Common myeloid progenitor, CD34-positive (primary cell): Measurements from ENCODE around the gene PRDM15.

Source experiments
- CTCF ChIA-PET: fragments of 350-600 bp; sonication (Branson Sonifier 250); formaldehyde crosslinking; loops from one replicate; lab custom pipeline; 2021; ENCODE audit warnings: antibody characterized with exemption; lab: Charles Lee
- POLR2A ChIA-PET: fragments of 350-600 bp; sonication (Branson Sonifier 250); formaldehyde crosslinking; loops from one replicate; lab custom pipeline; 2021; ENCODE audit warnings: antibody characterized with exemption; lab: Charles Lee
- DNase-seq, 3 donors: peaks; one replicate each; pipeline versions ENCODE4 v3.0.0 to v3.0.0-alpha.2; 2013
- H3K27ac ChIP-seq, 2 experiments: 1 replicate in 1 of 2; 2 replicates in 1 of 2; pipeline ENCODE4 v1.7.0; 2013; ENCODE audit warnings: inconsistent platforms in 2 of 2, low read length in 2 of 2, mild to moderate bottlenecking in 2 of 2, low read depth in 1 of 2, moderate library complexity in 1 of 2; ENCODE audit not compliant: severe bottlenecking in 2 of 2, insufficient read depth in 1 of 2, poor library complexity in 1 of 2
- H3K27me3 ChIP-seq, 5 experiments: replicated peaks in 2 of 5; 1 replicate in 3 of 5; 2 replicates in 2 of 5; pipeline versions ENCODE4 v1.6.1 to v1.7.0; 2013; ENCODE audit warnings: low read length in 4 of 5, mild to moderate bottlenecking in 2 of 5, moderate library complexity in 2 of 5, inconsistent platforms in 1 of 5; ENCODE audit not compliant: insufficient read depth in 5 of 5, control insufficient read depth in 4 of 5
- H3K36me3 ChIP-seq, 4 experiments: 1 replicate in 2 of 4; 2 replicates in 2 of 4; pipeline versions ENCODE4 v1.6.1 to v1.7.0; 2013; ENCODE audit warnings: low read length in 3 of 4, control low read depth in 1 of 4, mild to moderate bottlenecking in 1 of 4; ENCODE audit not compliant: control insufficient read depth in 4 of 4, insufficient read depth in 4 of 4
- H3K4me1 ChIP-seq, 4 experiments: 1 replicate in 3 of 4; 2 replicates in 1 of 4; pipeline versions ENCODE4 v1.6.1 to v1.7.1; 2013; ENCODE audit warnings: low read length in 3 of 4, mild to moderate bottlenecking in 3 of 4, control low read depth in 1 of 4, inconsistent platforms in 1 of 4, moderate library complexity in 1 of 4; ENCODE audit not compliant: control insufficient read depth in 4 of 4, insufficient read depth in 4 of 4; ENCODE audit errors: control extremely low read depth in 1 of 4
- H3K4me3 ChIP-seq, 7 experiments: 1 replicate in 4 of 7; 2 replicates in 3 of 7; pipeline versions ENCODE4 v1.5.1 to v1.7.0; 2013; ENCODE audit warnings: mild to moderate bottlenecking in 7 of 7, low read length in 6 of 7, moderate library complexity in 6 of 7, inconsistent platforms in 2 of 7, low read depth in 2 of 7, control low read depth in 1 of 7; ENCODE audit not compliant: insufficient read depth in 4 of 7, control insufficient read depth in 1 of 7; ENCODE audit errors: extremely low read depth in 1 of 7
- H3K9me3 ChIP-seq, 5 experiments: 1 replicate in 4 of 5; 2 replicates in 1 of 5; pipeline versions ENCODE4 v1.6.1 to v1.7.1; 2013; ENCODE audit warnings: low read length in 4 of 5, mild to moderate bottlenecking in 2 of 5, inconsistent platforms in 1 of 5, low read depth in 1 of 5, moderate library complexity in 1 of 5; ENCODE audit not compliant: control insufficient read depth in 4 of 5, insufficient read depth in 2 of 5; ENCODE audit errors: control extremely low read depth in 1 of 5
- WGBS: methylation state at CpG from one replicate; pipeline ENCODE4 v1.1.5; 2013; ENCODE audit not compliant: insufficient coverage; 5-methylcytosine and 5-hydroxymethylcytosine counted together

Gene PRDM15

DNA sequence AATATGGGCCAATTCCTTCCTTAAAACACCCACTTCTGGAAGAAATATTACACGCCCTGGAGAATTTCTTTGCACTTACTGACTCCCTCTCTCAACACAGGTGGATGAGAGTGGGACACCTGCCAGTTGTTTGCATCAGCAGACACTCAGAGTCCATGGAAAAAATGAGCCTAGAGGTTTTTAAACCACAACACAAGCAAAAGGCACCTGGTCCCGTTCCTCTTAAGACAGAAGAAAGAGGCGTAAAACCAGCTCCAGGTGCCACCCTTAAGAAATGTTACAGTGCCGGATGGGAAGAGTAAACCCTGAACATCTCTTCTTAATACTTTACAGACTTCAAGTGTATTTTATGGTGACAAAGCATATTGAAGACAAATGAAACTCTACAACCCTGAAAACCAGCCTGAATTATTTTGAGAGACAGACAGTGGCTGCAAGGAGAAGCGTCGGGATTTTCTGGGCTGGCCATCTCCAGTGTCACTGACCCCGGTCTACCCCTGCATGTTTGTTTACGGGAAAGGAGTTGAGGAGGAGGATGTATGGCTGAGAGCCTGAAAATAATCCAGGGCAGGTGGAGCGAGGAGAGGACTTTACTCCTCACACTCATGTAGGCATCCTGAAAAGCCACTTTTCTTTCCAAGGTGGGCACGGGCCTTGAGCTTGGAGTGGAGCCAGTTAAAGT is 104.5 kb downstream of the PRDM15 start:
- no peak overlapping the region for H3K27ac ChIP-seq
- POLR2A ChIA-PET = no interaction called here
- CTCF ChIA-PET = interaction anchor here (0.8 to 1.0 kb wide), 2 partner anchors 26 to 42 kb away, joined by 3 read pairs; no protein-coding TSS in a partner anchor
- H3K36me3 ChIP-seq = no peaks in the 10 kb centered on the region
- no peak for DNase-seq
- 85% methylated on average over 6 of the region's 10 CpGs for whole genome bisulfite sequencing
- H3K4me3 ChIP-seq = no peak overlapping the region
- peaks cover 0 to 18% (median 7%) of the 10 kb centered on the region in 4 experiments for H3K4me1 ChIP-seq
- peaks cover 4 to 77% (median 28%) of the 10 kb centered on the region in 5 experiments for H3K27me3 ChIP-seq
- H3K9me3 ChIP-seq = no peaks in the 10 kb centered on the region

DNA sequence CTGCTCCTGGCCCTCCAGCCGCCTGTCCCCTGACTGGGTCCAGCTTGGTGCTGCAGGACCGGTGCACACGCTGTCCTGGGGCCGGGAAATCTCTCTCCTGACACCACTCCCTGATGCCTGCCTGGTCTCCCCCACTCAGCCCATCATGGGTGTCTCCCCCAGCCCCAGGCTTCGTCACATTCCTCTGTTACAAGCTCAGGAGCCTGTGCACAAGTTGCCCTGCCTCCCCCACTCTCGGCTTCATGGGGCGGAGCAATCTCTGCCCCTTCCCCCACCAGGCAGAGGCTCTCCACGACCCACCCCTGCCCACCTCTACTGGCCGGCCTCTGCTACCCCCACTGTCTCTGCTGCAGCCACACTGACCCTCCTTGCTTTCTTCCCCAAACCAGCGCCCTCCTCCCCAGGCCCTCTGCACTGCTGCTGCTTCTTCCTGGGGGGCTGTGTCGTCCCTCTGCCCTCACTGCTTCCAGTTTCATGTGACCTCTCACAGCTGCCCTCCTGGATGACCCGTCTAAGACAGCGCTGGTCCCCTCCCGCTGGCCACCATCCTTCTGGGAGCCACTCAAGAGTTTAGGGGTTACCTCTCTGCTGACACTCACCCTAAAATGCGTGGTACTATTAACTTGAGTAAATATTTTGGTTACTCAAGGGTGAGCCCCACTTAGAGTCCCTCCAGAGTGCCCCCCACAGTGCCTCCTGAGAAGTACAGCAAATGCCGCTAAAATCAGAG is 106.6 kb downstream of the PRDM15 start:
- ChIA-PET CTCF (interaction anchor here (0.8 to 2.0 kb wide), 2 partner anchors 11 to 161 kb away, joined by 4 to 7 read pairs; no protein-coding TSS in a partner anchor), POLR2A (no interaction called here)
- H3K36me3 ChIP-seq = no peaks in the 10 kb centered on the region
- 71% methylated on average over 12 of the region's 16 CpGs for WGBS
- H3K9me3 ChIP-seq = no peaks in the 10 kb centered on the region
- H3K27me3 ChIP-seq = peaks cover 4 to 78% (median 26%) of the 10 kb centered on the region in 5 experiments
- no peak overlapping the region for H3K27ac ChIP-seq
- peaks cover 11 to 17% (median 13%) of the 10 kb centered on the region in 4 experiments for H3K4me1 ChIP-seq
- DNase-seq = no peak
- H3K4me3 ChIP-seq = no peak overlapping the region

DNA sequence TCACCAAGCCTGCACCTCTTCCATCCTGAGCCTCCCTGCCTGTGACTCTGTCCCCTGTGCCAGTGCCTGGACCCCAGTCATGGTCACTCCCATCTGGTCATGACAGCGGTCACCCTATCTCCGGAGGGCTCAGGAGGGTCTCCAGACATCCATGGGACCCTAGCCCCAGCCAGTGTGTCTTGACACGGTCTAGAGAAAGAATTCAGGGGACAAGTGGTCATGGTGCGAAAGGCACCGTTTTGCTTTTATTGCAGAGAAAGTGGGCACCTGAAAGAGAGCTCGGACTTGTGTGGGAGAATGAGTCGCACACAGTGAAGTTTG is 107.6 kb downstream of the PRDM15 start:
- H3K27me3 ChIP-seq = peaks cover 4 to 79% (median 24%) of the 10 kb centered on the region in 5 experiments

DNA sequence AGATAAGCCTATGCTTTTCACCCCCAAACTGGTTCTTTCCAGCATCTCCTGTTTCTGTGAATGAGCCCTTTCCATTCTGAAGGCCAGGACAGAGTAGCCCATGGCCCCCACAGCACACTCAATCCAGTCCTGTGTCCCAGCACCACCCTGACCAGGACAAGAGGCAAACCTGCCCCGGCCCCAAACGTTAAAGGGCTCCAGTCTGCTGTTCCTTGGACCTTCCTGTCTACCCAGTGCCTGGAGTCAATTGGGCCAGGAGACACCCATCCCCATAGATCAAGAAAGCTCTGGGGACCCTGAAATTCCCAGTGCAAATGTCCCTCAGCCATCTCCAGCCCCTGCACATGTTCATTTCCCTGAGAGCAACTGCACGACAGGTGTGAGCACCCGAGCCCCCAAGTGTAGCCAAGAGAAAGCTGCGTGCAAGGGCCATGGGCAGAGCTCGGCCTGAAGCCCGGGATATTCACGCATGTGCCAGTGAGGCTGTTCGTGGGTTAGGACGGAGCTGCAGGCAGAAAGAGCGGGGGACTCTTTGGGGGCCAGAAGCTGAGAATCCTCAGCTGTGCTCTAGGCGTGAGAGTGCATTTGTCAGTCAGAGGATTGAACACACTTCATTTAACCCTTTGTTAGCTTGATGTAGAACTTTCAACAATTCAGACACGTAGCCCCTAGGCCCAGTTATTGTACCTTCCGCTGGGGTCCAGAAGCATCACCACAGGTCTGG is 108.1 kb downstream of the PRDM15 start:
- ChIA-PET CTCF (interaction anchor here (1.1 to 2.0 kb wide), 2 partner anchors 159 to 487 kb away, joined by 3 to 7 read pairs; no protein-coding TSS in a partner anchor), POLR2A (interaction anchor here (0.6 kb wide), 1 partner anchor 62 kb away, joined by 5 read pairs; no protein-coding TSS in a partner anchor)
- no peak overlapping the region for H3K4me3 ChIP-seq
- H3K27me3 ChIP-seq = peaks cover 4 to 84% (median 27%) of the 10 kb centered on the region in 5 experiments
- no peaks in the 10 kb centered on the region for H3K36me3 ChIP-seq
- no peaks in the 10 kb centered on the region for H3K9me3 ChIP-seq
- WGBS = 85% methylated on average over 14 of the region's 14 CpGs
- H3K27ac ChIP-seq = no peak overlapping the region
- peaks cover 11 to 29% (median 21%) of the 10 kb centered on the region in 4 experiments for H3K4me1 ChIP-seq
- DNase-seq = no peak

More for the DNA sequence above, 107.6 kb downstream of the PRDM15 start:
- no peak for DNase-seq
- Histone ChIP-seq H3K27ac (no peak overlapping the region), H3K9me3 (no peaks in the 10 kb centered on the region), H3K36me3 (no peaks in the 10 kb centered on the region), H3K4me1 (peaks cover 11 to 26% (median 18%) of the 10 kb centered on the region in 4 experiments), H3K4me3 (no peak overlapping the region)
- CTCF ChIA-PET = interaction anchor here (0.8 to 2.0 kb wide), 3 partner anchors 12 to 488 kb away, joined by 3 to 7 read pairs (median 4); no protein-coding TSS in a partner anchor
- 93% methylated on average over 7 of the region's 7 CpGs for WGBS
- POLR2A ChIA-PET = interaction anchor here (0.6 kb wide), 1 partner anchor 62 kb away, joined by 5 read pairs; no protein-coding TSS in a partner anchor

DNA sequence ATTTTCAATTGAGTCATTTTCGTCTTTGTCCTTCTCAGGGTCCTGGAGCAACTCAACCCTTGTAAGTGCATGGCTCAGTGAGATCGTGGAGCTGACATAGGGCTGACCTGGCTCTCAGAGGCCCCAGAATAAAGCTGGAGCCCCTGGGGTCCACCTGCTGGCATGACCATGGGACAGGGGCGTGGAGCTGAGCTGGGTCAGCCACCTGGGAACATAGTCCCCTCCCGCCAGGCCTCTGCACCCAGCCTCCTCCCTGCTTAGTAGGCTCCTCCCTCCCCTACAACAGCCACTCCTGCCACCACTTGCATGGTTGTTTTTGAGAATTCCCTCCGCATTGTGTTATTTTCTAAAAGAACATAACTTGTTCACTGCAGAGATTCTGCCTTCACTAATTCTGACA is 109.2 kb downstream of the PRDM15 start:
- peaks cover 4 to 92% (median 38%) of the 10 kb centered on the region in 5 experiments for H3K27me3 ChIP-seq
- no peak overlapping the region for H3K4me3 ChIP-seq
- no peak overlapping the region for H3K27ac ChIP-seq
- peaks cover 11 to 29% (median 22%) of the 10 kb centered on the region in 4 experiments for H3K4me1 ChIP-seq
- H3K36me3 ChIP-seq = no peaks in the 10 kb centered on the region
- no peak for DNase-seq
- ChIA-PET POLR2A (no interaction called here), CTCF (interaction anchor here (1.3 kb wide), 1 partner anchor 14 kb away, joined by 3 read pairs; no protein-coding TSS in a partner anchor)
- WGBS = 75% methylated on average over 2 of the region's 5 CpGs
- no peaks in the 10 kb centered on the region for H3K9me3 ChIP-seq

DNA sequence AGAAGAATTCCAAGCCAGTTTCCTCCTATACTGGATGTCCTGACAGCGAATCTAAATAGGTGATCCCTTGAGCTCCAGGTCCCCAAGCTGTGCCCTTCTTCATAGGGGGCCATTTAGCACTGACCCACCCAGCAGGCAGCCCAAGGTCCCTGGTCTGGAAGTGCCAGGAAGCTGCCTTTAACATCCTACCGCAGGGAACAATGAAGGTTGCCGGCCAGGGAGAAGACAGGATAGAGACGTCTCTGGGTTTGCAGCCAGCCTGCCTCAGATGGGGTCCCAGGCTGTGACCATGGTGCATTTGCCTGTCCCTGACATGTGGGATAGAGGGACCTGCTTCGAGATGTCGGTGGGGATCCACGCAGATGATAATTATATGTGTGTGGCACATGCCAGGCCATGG is 109.6 kb downstream of the PRDM15 start:
- ChIA-PET CTCF (interaction anchor here (1.3 kb wide), 1 partner anchor 14 kb away, joined by 3 read pairs; no protein-coding TSS in a partner anchor), POLR2A (no interaction called here)
- no peaks in the 10 kb centered on the region for H3K36me3 ChIP-seq
- no peaks in the 10 kb centered on the region for H3K9me3 ChIP-seq
- peaks cover 11 to 29% (median 22%) of the 10 kb centered on the region in 4 experiments for H3K4me1 ChIP-seq
- H3K4me3 ChIP-seq = no peak overlapping the region
- peaks cover 4 to 93% (median 41%) of the 10 kb centered on the region in 5 experiments for H3K27me3 ChIP-seq
- WGBS = 46% methylated on average over 5 of the region's 7 CpGs
- no peak for DNase-seq
- no peak overlapping the region for H3K27ac ChIP-seq
